Motor neuron (in vitro differentiated cells): Measurements from ENCODE around the gene CTH. TPM values are rescaled to one million over a fixed set of nuclear protein-coding genes. Genes with fewer than 3 reads are reported as not detected.
"Not testable (repeated sequence)": the region's sequence is repeated elsewhere in the genome, so short reads cannot be mapped to it uniquely, and the experiment has no call there.

Experiments
- ATAC-seq, 8 experiments: fragments of 200-7000 bp; cut with Tn5 transposase; replicated peaks in 6 of 8; 2 replicates each; pipeline ENCODE4 v1.8.0; 2021; ENCODE audit warnings: mild to moderate bottlenecking in 8 of 8, moderate library complexity in 8 of 8
- H3K27ac ChIP-seq, 2 donors: fragments of 250-450 bp; sonication (Bioruptor Pico); 2 replicates each; pipeline ENCODE4 v1.9.0; 2021; ENCODE audit warnings: antibody characterized with exemption in 2 of 2, mild to moderate bottlenecking in 2 of 2, moderate library complexity in 1 of 2
- H3K4me1 ChIP-seq, 2 donors: fragments of 250-450 bp; sonication (Bioruptor Pico); replicated peaks in 1 of 2; 2 replicates each; pipeline ENCODE4 v1.6.1; 2021; ENCODE audit warnings: antibody characterized with exemption in 2 of 2, mild to moderate bottlenecking in 2 of 2, moderate library complexity in 1 of 2
- H3K4me3 ChIP-seq, 5 donors: fragments of 250-450 bp; sonication (Bioruptor Pico); 2 replicates each; pipeline ENCODE4 v1.9.0; 2021; ENCODE audit warnings: antibody characterized with exemption in 5 of 5, mild to moderate bottlenecking in 5 of 5, moderate library complexity in 4 of 5
- WGBS, 10 experiments: fragments of 450-650 bp; shearing (Covaris generic); methylation state at CpG; one replicate each; pipeline ENCODE4 v1.0.0; 2022; 5-methylcytosine and 5-hydroxymethylcytosine counted together
- in situ Hi-C, 9 experiments: fragments of 400-800 bp; cut with MboI; loops; one replicate each; pipeline ENCODE4 v1.15.0; 2021; ENCODE audit warnings: low sequenced_read_pairs in 9 of 9, low pct_unique_long_range_greater_than_20kb in 2 of 9; ENCODE audit not compliant: unreplicated experiment in 9 of 9
- total RNA-seq, 8 experiments: library from RNA; unstranded; fragments of 300-600 nt; gene quantifications; 2 replicates each; pipeline versions ENCODE4 v1.2.3 to v1.2.4, GENCODE V29; 2022

CTH gene
- total RNA-seq, 8 experiments from 2014 or later, result 8.3 to 29.7 (median 11.8) TPM

- H3K27ac ChIP-seq, result no peak overlapping the region
- in situ Hi-C loops, result no loop called here
- ATAC-seq, result no peak
Measured at GRCh38 chr1:70465911-70466310, 54.8 kb downstream of the CTH start.

DNA sequence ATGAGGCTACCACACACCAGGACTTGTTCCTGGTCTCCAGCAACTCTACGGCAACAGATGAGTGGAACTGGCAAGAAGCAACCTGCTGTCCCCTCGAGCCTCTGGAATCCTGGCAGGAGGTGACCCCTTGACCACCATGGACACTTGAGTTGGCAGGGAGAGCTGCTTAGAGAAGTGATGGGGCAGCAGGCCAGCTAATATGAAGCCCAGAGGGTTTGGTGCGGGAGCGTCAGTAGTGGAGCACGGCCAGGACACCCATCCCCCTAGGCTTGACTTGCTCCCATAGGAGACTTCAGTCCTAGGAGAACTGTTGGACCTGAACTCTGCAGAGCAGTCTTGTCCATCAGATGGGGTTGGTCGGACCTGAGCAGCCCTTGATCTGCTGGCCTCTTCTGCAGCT, 56.5 kb downstream of the CTH start:
- 40 to 100% (median 80%) methylated on average over 1 to 6 of the region's 6 CpGs; no CpG with 5 or more reads in 2 of the 10 experiments for WGBS, 10 experiments
- Histone ChIP-seq H3K4me1 (no peaks in the 10 kb centered on the region), H3K4me3 (no peak overlapping the region), H3K27ac (no peak overlapping the region)
- ATAC-seq, result no peak
- in situ Hi-C loops, result no loop called here

More at GRCh38 chr1:70465911-70466310, 54.8 kb downstream of the CTH start:
- Histone ChIP-seq H3K4me3 (no peak overlapping the region), H3K4me1 (no peaks in the 10 kb centered on the region)

DNA sequence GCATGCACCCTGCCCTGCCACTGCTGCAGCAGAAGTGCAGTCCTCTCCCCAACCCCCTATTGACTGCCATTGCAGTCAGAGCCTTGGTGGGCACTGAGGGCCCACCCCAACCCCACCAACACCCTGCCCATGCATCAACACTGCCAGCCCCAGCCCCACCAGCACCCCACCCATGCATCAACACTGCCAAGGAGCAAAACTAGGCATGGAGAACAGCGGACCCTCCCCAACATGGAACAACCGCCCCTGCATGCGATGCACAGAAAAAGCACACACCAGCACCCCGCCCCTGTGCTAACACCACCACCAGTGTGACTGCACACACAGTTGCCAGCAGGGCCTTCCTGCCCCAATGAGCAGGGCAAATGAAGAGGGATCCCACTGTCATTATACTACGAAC, 57.1 kb downstream of the CTH start:
- no peak overlapping the region for H3K4me3 ChIP-seq
- 50 to 100% (median 92%) methylated on average over 1 to 2 of the region's 5 CpGs; no CpG with 5 or more reads in 5 of the 10 experiments for WGBS, 10 experiments
- no peak for ATAC-seq
- H3K4me1 ChIP-seq, result no peaks in the 10 kb centered on the region
- in situ Hi-C loops, result no loop called here
- H3K27ac ChIP-seq, result no peak overlapping the region

DNA sequence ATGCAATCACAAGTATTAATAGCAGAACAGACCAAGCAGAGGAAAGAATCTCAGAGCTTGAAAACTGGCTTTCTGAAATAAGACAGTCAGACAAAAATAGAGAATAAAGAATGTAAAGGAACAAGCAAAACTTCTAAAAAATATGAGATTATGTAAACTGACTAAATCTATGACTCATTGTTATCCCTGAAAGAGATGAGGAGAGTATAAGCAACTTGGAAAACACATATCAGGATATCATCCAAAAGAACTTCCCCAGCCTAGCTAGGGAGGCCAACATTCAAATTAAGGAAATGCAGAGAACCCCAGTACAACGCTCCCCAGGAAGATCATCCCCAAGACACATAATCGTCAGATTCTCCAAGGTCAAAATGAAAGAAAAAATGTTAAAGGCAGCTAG, 58.1 kb downstream of the CTH start:
- H3K4me3 ChIP-seq, ATAC-seq, H3K4me1 ChIP-seq, in situ Hi-C loops, H3K27ac ChIP-seq: not testable (repeated sequence)
- WGBS, 10 experiments, result 50 to 100% (median 82%) methylated on average over 1 to 2 of the region's 2 CpGs

DNA sequence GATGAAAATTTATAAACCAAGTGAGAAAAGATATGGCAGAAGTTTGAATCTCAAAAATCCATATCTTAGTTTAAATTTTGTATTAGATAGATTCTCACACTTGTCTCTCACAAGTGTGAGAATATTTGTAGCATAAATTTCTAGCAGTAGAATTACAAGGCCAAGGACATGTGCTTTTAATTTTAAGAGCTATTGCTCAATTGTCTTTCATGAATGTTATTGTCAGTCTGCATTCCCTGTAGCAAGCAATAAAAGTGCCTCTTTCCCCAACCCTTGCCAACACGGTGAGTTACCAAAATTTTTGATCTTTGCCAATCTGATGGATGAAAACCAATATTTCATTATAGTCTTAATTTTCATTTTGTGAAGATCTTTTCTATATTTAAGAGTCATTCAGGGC, 64.0 kb downstream of the CTH start:
- WGBS, 10 experiments, result 0 to 94% (median 87%) methylated on average over 1 of the region's 1 CpG; no CpG with 5 or more reads in 3 of the 10 experiments
- H3K4me3 ChIP-seq, result no peak overlapping the region
- no peak overlapping the region for H3K27ac ChIP-seq
- no peaks in the 10 kb centered on the region for H3K4me1 ChIP-seq
- in situ Hi-C loops, result loop anchor here in 1 of 9 experiments (25.0 kb wide), 1 partner anchor 213 kb away; no protein-coding TSS in a partner anchor
- peak in 1 of 8 experiments; percentile 57 for ATAC-seq

DNA sequence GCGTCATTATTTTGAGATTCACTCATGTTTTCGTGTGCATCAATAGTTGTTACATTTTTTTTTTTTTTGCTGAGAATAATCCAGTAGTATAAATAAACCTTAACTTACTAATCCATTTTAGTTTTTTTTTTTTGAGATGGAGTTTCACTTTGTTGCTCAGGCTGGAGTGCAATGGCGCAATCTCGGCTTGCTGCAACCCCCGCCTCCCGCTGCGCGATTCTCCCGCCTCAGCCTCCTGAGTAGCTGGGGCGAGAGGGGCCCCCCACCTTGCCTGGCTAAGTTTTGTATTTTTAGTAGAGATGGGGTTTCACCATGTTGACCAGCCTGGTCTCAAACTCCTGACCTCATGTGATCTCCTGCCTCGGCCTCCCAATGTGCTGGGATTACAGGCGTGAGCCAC, 66.0 kb downstream of the CTH start:
- WGBS, 10 experiments, result 81 to 100% (median 97%) methylated on average over 2 to 12 of the region's 12 CpGs
- no peak for ATAC-seq
- in situ Hi-C loops, result loop anchor here in 1 of 9 experiments (25.0 kb wide), 1 partner anchor 215 kb away; no protein-coding TSS in a partner anchor
- no peak overlapping the region for H3K4me3 ChIP-seq
- H3K27ac ChIP-seq, result no peak overlapping the region
- H3K4me1 ChIP-seq, result no peaks in the 10 kb centered on the region

GRCh38 chr1:70477905-70478304, 66.8 kb downstream of the CTH start:
- not testable (repeated sequence) for H3K4me3 ChIP-seq, H3K27ac ChIP-seq, ATAC-seq, H3K4me1 ChIP-seq
- WGBS, 10 experiments, result 82 to 100% (median 100%) methylated on average over 1 to 2 of the region's 4 CpGs; no CpG with 5 or more reads in 7 of the 10 experiments
- in situ Hi-C loops, result loop anchor here in 1 of 9 experiments (25.0 kb wide), 1 partner anchor 216 kb away; no protein-coding TSS in a partner anchor

DNA sequence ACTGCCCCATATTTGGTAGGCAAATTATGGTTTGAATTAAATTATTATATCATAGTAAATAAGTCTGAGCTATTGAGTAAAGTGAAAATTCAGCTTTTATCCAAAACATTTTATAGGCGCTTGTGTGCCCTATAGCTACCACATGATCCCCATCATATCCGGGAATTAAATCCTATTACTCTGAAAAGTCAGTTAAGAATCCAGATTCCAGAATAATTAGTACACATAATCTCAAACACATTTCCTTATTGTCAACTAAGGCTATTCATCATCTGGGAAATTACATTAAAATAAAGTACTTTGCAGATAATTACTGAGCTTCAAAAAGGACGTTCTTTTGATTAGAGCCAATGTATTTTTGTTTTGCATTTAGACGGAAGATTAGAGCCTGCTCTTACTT, 72.3 kb downstream of the CTH start:
- 8 to 100% (median 95%) methylated on average over 2 to 4 of the region's 4 CpGs for WGBS, 10 experiments
- no peak overlapping the region for H3K27ac ChIP-seq
- H3K4me1 ChIP-seq, result no peaks in the 10 kb centered on the region
- in situ Hi-C loops, result loop anchor here in 1 of 9 experiments (25.0 kb wide), 1 partner anchor 221 kb away; no protein-coding TSS in a partner anchor
- ATAC-seq, result no peak
- no peak overlapping the region for H3K4me3 ChIP-seq

GRCh38 chr1:70485624-70486023, 74.6 kb downstream of the CTH start:
- in situ Hi-C loops, result loop anchor here in 1 of 9 experiments (25.0 kb wide), 1 partner anchor 223 kb away; no protein-coding TSS in a partner anchor
- WGBS, 10 experiments, result 20 to 100% (median 60%) methylated on average over 1 to 4 of the region's 4 CpGs; no CpG with 5 or more reads in 3 of the 10 experiments
- H3K4me3 ChIP-seq, result no peak overlapping the region

DNA sequence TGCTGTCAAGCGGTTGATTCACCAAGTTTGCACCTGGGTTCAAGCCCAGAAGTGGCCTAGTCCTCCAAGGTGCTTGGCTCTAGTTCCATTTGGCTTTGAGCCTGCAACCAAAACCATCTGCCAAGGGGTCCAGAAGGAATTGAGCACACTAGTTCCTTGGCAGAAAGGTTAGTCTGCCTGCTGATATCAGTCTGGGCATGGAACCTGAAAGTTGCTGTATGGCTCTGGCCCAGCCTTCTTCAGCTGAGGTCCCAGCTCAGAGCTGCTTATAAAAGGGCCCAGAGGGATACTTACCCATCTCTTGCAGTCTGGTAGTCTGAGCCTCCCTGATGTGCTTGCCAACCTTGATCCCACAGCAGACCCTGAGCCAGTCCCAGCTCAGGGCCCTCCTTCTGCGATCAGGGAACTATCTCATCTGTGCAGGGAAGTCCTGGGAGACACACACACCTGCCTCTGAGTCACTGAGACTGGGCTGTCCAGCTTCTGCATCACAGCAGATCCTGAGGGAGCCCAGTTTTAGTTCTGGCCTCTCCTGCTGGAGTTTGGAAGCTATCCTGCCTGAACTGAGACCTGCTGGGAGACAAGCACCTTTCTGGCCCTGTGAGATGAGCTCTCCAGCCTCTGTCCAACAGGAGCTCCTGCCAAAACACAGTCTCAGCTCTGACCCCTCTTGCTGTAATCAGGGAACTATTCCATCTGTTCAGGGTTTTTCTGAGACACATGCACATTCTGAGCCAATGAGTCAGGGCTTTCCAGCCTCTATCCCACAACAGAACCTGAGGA, 75.8 kb downstream of the CTH start:
- H3K27ac ChIP-seq, result no peak overlapping the region
- 80 to 100% (median 90%) methylated on average over 1 to 2 of the region's 2 CpGs; no CpG with 5 or more reads in 3 of the 10 experiments for WGBS, 10 experiments
- ATAC-seq, result peak in 3 of 8 experiments; percentile 20 to 90 (median 85)
- in situ Hi-C loops, result loop anchor here in 1 of 9 experiments (25.0 kb wide), 1 partner anchor 225 kb away; no protein-coding TSS in a partner anchor
- H3K4me3 ChIP-seq, result no peak overlapping the region
- no peaks in the 10 kb centered on the region for H3K4me1 ChIP-seq

More at GRCh38 chr1:70485624-70486023, 74.6 kb downstream of the CTH start:
- no peaks in the 10 kb centered on the region for H3K4me1 ChIP-seq
- no peak overlapping the region for H3K27ac ChIP-seq
- ATAC-seq, result no peak

GRCh38 chr1:70487459-70487815, 76.4 kb downstream of the CTH start:
- no peak overlapping the region for H3K4me3 ChIP-seq
- H3K4me1 ChIP-seq, result no peaks in the 10 kb centered on the region
- in situ Hi-C loops, result loop anchor here in 1 of 9 experiments (25.0 kb wide), 1 partner anchor 225 kb away; no protein-coding TSS in a partner anchor
- 80 to 100% (median 98%) methylated on average over 1 to 2 of the region's 2 CpGs; no CpG with 5 or more reads in 6 of the 10 experiments for WGBS, 10 experiments
- no peak overlapping the region for H3K27ac ChIP-seq
- ATAC-seq, result peak in 1 of 8 experiments; percentile 11

DNA sequence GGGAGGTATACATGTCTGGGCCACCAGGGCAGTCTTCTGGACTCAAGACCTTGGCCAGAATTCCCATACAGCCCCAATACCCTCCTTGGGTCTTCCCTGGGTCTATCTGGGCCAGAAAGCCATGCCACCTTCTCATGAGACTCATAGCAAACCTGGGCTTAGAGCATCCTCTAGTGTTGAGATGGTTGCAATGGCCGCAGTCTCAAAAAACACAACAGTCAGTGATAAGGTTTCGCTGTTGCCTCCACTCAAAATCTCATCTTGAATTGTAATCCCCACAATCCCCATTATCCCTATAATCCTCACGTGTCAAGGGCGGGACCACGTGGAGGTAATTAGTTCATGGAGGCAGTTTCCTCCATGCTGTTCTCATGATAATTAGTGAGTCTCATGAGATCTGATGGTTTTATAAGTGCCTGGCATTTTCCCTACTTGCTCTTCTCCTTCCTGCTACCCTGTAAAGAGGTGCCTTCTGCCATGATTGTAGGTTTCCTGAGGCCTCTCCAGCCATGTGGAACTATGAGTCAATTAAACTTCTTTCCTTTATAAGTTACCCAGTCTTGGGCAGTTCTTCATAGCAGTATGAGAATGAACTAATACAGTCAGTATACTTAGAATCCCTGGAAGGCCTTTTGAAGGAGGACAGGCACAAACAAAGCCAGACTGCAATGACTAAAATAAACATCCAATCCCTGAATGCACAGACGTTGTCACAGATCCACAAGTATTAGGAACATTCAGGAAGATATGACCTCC, 77.0 kb downstream of the CTH start:
- Histone ChIP-seq H3K27ac (no peak overlapping the region), H3K4me3 (no peak overlapping the region), H3K4me1 (no peaks in the 10 kb centered on the region)
- in situ Hi-C loops, result loop anchor here in 1 of 9 experiments (25.0 kb wide), 1 partner anchor 226 kb away; no protein-coding TSS in a partner anchor
- peak in 4 of 8 experiments; percentile 52 to 85 (median 68) for ATAC-seq
- 34 to 81% (median 47%) methylated on average over 2 to 6 of the region's 6 CpGs; no CpG with 5 or more reads in 4 of the 10 experiments for WGBS, 10 experiments
